ENCODE measurements around the gene C16orf54. TPM values are rescaled to one million over a fixed set of nuclear protein-coding genes. Genes with fewer than 3 reads are reported as not detected.
"Not testable (repeated sequence)": the region's sequence is repeated elsewhere in the genome, so short reads cannot be mapped to it uniquely, and the experiment has no call there.

The C16orf54 gene
- total and polyA plus RNA-seq, 10 of the 15 experiments (the other 5 are each of a cell fraction or from before 2014, with no cell fraction given): 2.1 to 13.3 (median 5.4) TPM

- SMC1A ChIA-PET (ENCODE audit: uncharacterized antibody, unreplicated experiment): interaction anchor here (0.7 to 2.2 kb wide), 5 partner anchors 29 to 81 kb away, joined by 3 to 10 read pairs (median 4); no protein-coding TSS in a partner anchor
- POLR2A ChIA-PET: no interaction called here
- H3K36me3 ChIP-seq (ENCODE audit: control insufficient read depth in 2 of 2, insufficient read depth in 2 of 2, low read length in 1 of 2): no peaks in the 10 kb centered on the region
- in situ Hi-C loops (cut with MboI): loop anchor here (5.0 kb wide), 1 partner anchor 52 kb away; no protein-coding TSS in a partner anchor
- DNase-seq (ENCODE audit: low read depth, low spot score) (no peak), FAIRE-seq (no peak), ATAC-seq (peak; percentile 74)
- H4K20me1 ChIP-seq (ENCODE audit: control insufficient read depth, insufficient read depth): no peaks in the 10 kb centered on the region
- TF ChIP-seq PBX3 (IDR thresholded peaks at IDR 0.05; ENCODE audit: insufficient replicate concordance, low read depth, low read length) (peak; percentile 41), ELK1 (IDR thresholded peaks at IDR 0.05; ENCODE audit: low read depth, low read length) (no peak), PKNOX1 (IDR thresholded peaks at IDR 0.05) (peak; percentile 89)
- no peak overlapping the region for H2AFZ ChIP-seq (ENCODE audit: control insufficient read depth, low read depth, low read length)
- 92% methylated on average over 2 of the region's 2 CpGs for WGBS (ENCODE audit: insufficient coverage, insufficient replicate concordance, low lambda C conversion rate, missing lambda C conversion rate)
- no peak overlapping the region for H3K9ac ChIP-seq (ENCODE audit: control insufficient read depth, insufficient read depth, low read length)
- intact Hi-C loops (cut with micrococcal nuclease; ENCODE audit: unreplicated experiment): loop anchor here (5.0 kb wide), 1 partner anchor 37 kb away; the partner anchor contains the start of gene C16orf54
- H3K4me2 ChIP-seq (ENCODE audit: control insufficient read depth, insufficient read depth): no peak overlapping the region
- no peak overlapping the region for H3K4me3 ChIP-seq
- H3K79me2 ChIP-seq (ENCODE audit: control insufficient read depth, insufficient read depth, low read length): no peaks in the 10 kb centered on the region
- H3K9me3 ChIP-seq (replicated peaks; ENCODE audit: control insufficient read depth, insufficient read depth, low read length): no peaks in the 10 kb centered on the region
- BruUV-seq (replicated peaks): no TSS peak
- CTCF ChIA-PET: interaction anchor here (1.0 to 3.4 kb wide), 12 partner anchors 10 to 82 kb away, joined by 3 to 24 read pairs (median 5); no protein-coding TSS in a partner anchor
- H3K27ac ChIP-seq (ENCODE audit: control insufficient read depth, insufficient read depth): no peak overlapping the region
- H3K4me1 ChIP-seq (ENCODE audit: control insufficient read depth, insufficient read depth, low read length): peaks cover 7% of the 10 kb centered on the region
- no peaks in the 10 kb centered on the region for H3K27me3 ChIP-seq (replicated peaks in 1 of 2; ENCODE audit: control insufficient read depth in 2 of 2, insufficient read depth in 2 of 2, low read length in 1 of 2)
- RAD21 ChIA-PET (ENCODE audit: unreplicated experiment): interaction anchor here (1.5 to 1.6 kb wide), 3 partner anchors 29 to 84 kb away, joined by 5 to 8 read pairs (median 6); no protein-coding TSS in a partner anchor
Observed at GRCh38 chr16:29784157-29784556, 38.4 kb upstream of the C16orf54 start.

DNA sequence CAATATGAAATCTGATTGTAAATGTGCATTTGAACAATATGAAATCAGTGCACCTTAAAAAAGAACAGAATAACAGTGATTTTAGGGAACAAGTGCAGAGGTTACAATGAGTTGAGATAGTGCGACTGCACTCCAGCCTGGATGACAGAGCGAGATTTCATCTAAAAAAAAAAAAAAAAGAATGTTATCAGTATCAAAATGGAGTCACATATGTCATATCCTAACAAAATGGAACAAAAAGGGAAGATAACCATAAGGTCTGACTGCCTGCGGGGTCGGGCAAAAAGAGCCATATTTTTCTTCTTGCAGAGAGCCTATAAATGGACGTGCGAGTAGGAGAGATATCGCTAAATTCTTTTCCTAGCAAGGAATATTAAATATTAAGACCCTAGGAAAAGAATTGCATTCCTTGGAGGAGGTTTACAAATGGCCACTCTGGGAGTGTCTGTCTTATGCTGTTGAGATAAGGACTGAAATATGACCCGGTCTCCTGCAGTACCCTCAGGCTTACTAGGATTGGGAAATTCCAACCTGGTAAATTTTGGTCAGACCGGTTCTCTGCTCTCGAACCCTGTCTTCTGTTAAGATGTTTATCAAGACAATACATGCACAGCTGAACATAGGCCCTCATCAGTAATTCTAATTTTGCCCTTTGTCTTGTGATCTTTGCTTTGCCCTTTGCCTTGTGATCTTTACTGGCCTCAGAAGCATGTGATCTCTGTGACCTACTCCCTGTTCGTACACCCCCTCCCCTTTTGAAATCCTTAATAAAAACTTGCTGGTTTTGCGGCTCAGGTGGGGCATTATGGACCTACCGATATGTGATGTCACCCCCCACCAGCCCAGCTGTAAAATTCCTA, 37.5 kb upstream of the C16orf54 start:
- POLR2A ChIA-PET; H2AFZ ChIP-seq (ENCODE audit: control insufficient read depth, low read depth, low read length); H3K36me3 ChIP-seq (ENCODE audit: control insufficient read depth in 2 of 2, insufficient read depth in 2 of 2, low read length in 1 of 2); H3K27ac ChIP-seq (ENCODE audit: control insufficient read depth, insufficient read depth); H3K4me1 ChIP-seq (ENCODE audit: control insufficient read depth, insufficient read depth, low read length); H3K79me2 ChIP-seq (ENCODE audit: control insufficient read depth, insufficient read depth, low read length); H3K9ac ChIP-seq (ENCODE audit: control insufficient read depth, insufficient read depth, low read length); ATAC-seq; H3K27me3 ChIP-seq (replicated peaks in 1 of 2; ENCODE audit: control insufficient read depth in 2 of 2, insufficient read depth in 2 of 2, low read length in 1 of 2); H3K4me2 ChIP-seq (ENCODE audit: control insufficient read depth, insufficient read depth); RAD21 ChIA-PET (ENCODE audit: unreplicated experiment); H3K4me3 ChIP-seq; FAIRE-seq; H4K20me1 ChIP-seq (ENCODE audit: control insufficient read depth, insufficient read depth); H3K9me3 ChIP-seq (replicated peaks; ENCODE audit: control insufficient read depth, insufficient read depth, low read length); DNase-seq (ENCODE audit: low read depth, low spot score); BruUV-seq (replicated peaks): not testable (repeated sequence)
- in situ Hi-C loops (cut with MboI) (loop anchor here (5.0 kb wide), 1 partner anchor 51 kb away; no protein-coding TSS in a partner anchor), intact Hi-C loops (cut with micrococcal nuclease; ENCODE audit: unreplicated experiment) (loop anchor here (5.0 kb wide), 1 partner anchor 36 kb away; the partner anchor contains the start of gene C16orf54)
- CTCF ChIA-PET: interaction anchor here (0.7 to 3.4 kb wide), 4 partner anchors 8 to 53 kb away, joined by 3 to 24 read pairs (median 4); no protein-coding TSS in a partner anchor
- 80% methylated on average over 13 of the region's 13 CpGs for whole genome bisulfite sequencing (ENCODE audit: insufficient coverage, insufficient replicate concordance, low lambda C conversion rate, missing lambda C conversion rate)
- SMC1A ChIA-PET (ENCODE audit: uncharacterized antibody, unreplicated experiment): interaction anchor here (1.3 to 2.2 kb wide), 2 partner anchors 28 to 54 kb away, joined by 3 to 10 read pairs; no protein-coding TSS in a partner anchor

Measured in GM12878 (cell line).